Heart left ventricle (tissue), 13 donors: ENCODE data around the gene MRPL36.

Source experiments
- POLR2A ChIP-seq, 2 donors: fragments of 450-650 bp; IDR thresholded peaks; one replicate each; pipeline ENCODE4 v1.6.1; 2017; ENCODE audit warnings: antibody characterized with exemption in 2 of 2, mild to moderate bottlenecking in 2 of 2, moderate library complexity in 2 of 2
- TF ChIP-seq, protein P1 (sequence below), 12 donors: fragments of 200-600 bp; sonication (generic) in 4 of 12; IDR thresholded peaks; one replicate each; pipeline versions ENCODE4 v1.5.0 to v1.8.0; 2018 to 2022; ENCODE audit warnings: antibody characterized with exemption in 12 of 12, mild to moderate bottlenecking in 5 of 12
- donor health status: ischemic (EF 13 %, LVEDD 7.1; RV severe dilation, severe dysfunction).
- donor health status: DM: no; HTN: yes; CAD: no.
- donor health status: DM: no; HTN: no; CAD: no.
- donor health status: ischemic (EF 25% LVEDD 6.9; RV normal size, moderate dysfunction).
- donor health status: ischemic (EF 25% LVEDD 5.7; RV mildly dilated, moderate dysfunction).
- donor health status: ischemic (EF 35%, LVEDD 5.7; RV mildly dilated, moderate dysfunction).
- donor health status: nonischemic (EF 11% LVEDD 7.7; RV severe dilation, severe dysfunction).
- donor health status: DM: yes; HTN: yes; CAD: no.
- donor health status: PGD.
- donor health status: ischemic (EF 29% LVEDD 5.4; RV normal size, mild dysfunction).
- donor health status: nonischemic (EF 23%, LVEDD 6.1; RV moderate dilation, normal function).

DNA sequence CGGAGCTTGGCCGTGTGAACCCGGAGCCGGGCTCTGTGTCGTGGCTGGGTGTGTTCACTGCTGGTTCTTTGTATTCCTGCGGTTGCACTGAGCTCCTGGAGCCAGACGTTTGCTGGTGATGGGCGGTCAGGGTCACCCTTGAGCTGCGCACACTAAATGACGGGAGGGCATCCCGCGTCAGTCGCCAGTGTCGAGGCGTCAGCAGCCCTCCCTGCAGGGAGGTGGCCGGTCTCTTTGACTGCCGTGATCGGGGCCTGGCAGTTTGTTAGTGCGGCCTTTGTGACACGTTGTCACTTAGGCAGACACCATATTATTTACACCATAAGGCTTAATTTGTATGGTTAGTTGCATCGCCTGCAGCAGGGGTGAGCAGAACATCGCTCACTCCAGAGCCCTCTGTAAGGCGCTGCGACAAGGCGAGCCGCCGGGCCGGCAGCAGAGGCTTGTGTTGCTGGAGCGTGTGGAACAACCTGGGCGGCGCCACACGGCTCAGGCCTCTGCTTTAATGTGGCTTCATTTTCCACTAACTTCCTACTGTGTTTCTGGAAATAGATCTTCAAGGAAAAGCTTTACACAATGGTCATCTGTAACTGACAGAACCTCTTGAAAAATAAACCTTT lies 9.9 kb upstream of the MRPL36 start:
- TF ChIP-seq, protein P1, sequence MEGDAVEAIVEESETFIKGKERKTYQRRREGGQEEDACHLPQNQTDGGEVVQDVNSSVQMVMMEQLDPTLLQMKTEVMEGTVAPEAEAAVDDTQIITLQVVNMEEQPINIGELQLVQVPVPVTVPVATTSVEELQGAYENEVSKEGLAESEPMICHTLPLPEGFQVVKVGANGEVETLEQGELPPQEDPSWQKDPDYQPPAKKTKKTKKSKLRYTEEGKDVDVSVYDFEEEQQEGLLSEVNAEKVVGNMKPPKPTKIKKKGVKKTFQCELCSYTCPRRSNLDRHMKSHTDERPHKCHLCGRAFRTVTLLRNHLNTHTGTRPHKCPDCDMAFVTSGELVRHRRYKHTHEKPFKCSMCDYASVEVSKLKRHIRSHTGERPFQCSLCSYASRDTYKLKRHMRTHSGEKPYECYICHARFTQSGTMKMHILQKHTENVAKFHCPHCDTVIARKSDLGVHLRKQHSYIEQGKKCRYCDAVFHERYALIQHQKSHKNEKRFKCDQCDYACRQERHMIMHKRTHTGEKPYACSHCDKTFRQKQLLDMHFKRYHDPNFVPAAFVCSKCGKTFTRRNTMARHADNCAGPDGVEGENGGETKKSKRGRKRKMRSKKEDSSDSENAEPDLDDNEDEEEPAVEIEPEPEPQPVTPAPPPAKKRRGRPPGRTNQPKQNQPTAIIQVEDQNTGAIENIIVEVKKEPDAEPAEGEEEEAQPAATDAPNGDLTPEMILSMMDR (IDR thresholded peaks at IDR 0.05): no peak
- no peak for TF ChIP-seq POLR2A (IDR thresholded peaks at IDR 0.05)
